RKO (cell line): Measurements from ENCODE around the gene MASP2.
"Not testable (repeated sequence)": the region's sequence is repeated elsewhere in the genome, so short reads cannot be mapped to it uniquely, and the experiment has no call there.

Experiments used
- DNase-seq: peaks from one replicate; pipeline ENCODE4 v3.0.0-alpha.2; 2016; ENCODE audit warnings: low spot score

The MASP2 gene

DNA sequence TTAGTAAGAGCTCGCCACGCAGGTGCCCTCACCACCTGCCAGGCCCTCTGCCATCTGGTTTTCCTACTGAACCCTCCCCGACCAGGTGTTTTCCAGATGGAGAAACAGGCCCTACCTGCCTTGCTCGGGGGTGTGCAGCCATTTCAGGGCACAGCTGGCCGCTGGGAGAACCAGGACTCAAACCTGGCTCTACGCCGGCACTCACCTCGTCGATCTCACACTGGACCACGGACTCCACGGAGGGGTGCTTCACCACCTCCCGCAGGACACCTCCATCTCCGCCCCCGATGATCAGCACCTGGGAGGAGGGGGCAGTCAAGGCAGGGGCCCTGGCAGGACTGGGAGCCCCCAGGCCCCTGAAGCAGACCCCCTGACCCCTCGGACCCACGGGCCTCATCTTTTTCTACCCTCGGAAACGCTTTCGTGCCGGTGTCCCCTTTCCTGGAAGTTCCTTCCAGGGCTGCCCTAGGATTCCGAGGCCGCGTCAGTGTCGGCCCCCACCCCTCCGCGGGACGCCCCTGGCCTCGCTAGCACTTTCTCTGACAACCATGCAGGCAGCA is 11.6 kb upstream of the MASP2 start:
- DNase-seq = no peak

DNA sequence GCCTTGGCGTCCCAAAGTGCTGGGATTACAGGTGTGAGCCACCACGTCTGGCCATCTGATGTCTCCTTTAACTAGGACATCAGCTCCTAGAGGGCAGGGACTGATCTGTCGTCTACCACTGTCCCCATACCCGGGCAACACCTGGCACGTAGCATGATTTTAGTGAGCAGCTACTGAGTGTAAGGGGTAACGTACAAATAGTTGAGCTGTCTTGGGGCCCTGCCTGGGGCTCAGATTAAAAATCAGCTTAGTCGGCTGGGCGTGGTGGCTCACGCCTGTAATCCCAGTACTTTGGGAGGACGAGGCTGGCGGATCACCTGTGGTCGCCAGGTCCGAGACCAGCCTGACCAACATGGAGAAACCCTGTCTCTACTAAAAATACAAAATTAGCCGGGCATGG is 11.0 kb upstream of the MASP2 start:
- DNase-seq = no peak

DNA sequence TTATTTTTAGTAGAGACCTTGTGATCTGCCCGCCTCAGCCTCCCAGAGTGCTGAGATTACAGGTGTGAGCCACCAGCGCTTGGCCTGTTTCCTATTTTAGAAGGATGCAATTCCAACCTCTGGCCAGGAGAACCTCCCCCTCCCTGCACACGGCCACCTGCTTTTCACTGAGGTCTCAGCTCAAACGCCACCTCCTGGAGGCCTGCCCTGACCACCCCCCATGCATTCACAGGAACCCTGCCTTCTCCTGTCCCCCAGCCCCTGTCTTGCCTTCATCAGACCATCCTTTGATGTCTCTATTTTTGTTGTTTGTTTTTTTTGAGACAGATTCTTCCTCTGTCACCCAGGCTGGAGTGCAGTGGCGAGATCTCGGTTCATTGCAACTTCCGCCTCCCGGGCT is 10.4 kb upstream of the MASP2 start:
- no peak for DNase-seq

GRCh38 chr1:11056504-11056903 is 9.5 kb upstream of the MASP2 start:
- no peak for DNase-seq

GRCh38 chr1:11055676-11056075 is 8.6 kb upstream of the MASP2 start:
- DNase-seq = no peak

GRCh38 chr1:11054666-11055065 is 7.6 kb upstream of the MASP2 start:
- DNase-seq = no peak

GRCh38 chr1:11054181-11054580 is 7.1 kb upstream of the MASP2 start:
- no peak for DNase-seq

GRCh38 chr1:11053758-11054137 is 6.7 kb upstream of the MASP2 start:
- peak; percentile 45 for DNase-seq

- no peak for DNase-seq
Measured at GRCh38 chr1:11052839-11053757, 6.1 kb upstream of the MASP2 start.

DNA sequence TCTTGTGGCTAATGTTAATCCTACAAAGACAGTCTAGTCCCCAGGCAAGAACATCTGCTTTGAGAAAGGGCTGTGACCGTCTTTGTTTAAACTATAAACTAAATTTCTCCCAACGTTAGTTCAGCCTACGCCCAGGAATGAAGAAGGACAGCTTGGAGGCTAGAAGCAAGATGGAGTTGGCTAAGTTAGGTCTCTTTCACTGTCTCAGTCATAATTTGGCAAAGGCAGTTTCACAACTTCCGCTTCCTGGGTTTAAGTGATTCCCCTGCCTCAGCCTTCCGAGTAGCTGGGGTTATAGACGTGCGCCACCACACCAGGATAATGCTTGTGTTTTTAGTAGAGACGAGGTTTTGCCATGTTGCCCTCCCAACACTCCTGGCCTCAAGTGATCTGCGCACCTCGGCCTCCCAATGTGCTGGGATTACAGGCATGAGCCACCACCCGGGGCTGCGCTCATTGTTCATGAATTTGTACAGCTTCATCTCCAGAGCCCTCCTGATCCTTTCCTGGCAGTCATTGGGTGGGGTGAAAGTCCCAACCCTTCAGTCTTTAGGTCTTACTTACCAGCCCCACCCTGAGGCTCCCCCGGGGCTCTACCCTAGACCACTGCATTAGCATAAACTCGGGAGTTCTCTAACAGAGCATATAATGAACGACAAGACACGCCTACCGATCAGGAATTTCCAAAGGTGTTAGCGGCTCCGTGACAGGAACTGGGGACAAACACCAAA is 4.9 kb upstream of the MASP2 start:
- DNase-seq = no peak

DNA sequence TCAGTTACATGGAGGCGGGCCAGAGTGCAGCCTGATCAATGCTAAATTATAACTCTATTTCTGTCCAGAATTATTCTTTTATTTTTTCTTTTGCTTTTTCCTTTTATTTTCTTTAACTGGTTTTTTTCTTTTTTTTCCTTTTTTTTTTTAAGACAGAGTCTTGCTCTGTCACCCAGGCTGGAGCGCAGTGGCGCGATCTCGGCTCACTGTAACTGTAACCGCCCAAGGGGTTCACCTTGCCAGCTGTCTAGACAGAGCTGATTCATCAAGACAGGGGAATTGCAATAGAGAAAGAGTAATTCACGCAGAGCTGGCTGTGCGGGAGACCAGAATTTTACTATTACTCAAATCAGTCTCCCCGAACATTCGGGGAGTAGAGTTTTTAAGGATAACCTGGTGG is 4.1 kb upstream of the MASP2 start:
- DNase-seq = not testable (repeated sequence)

GRCh38 chr1:11046270-11046566 is 821 bp downstream of the MASP2 start:
- no peak for DNase-seq

DNA sequence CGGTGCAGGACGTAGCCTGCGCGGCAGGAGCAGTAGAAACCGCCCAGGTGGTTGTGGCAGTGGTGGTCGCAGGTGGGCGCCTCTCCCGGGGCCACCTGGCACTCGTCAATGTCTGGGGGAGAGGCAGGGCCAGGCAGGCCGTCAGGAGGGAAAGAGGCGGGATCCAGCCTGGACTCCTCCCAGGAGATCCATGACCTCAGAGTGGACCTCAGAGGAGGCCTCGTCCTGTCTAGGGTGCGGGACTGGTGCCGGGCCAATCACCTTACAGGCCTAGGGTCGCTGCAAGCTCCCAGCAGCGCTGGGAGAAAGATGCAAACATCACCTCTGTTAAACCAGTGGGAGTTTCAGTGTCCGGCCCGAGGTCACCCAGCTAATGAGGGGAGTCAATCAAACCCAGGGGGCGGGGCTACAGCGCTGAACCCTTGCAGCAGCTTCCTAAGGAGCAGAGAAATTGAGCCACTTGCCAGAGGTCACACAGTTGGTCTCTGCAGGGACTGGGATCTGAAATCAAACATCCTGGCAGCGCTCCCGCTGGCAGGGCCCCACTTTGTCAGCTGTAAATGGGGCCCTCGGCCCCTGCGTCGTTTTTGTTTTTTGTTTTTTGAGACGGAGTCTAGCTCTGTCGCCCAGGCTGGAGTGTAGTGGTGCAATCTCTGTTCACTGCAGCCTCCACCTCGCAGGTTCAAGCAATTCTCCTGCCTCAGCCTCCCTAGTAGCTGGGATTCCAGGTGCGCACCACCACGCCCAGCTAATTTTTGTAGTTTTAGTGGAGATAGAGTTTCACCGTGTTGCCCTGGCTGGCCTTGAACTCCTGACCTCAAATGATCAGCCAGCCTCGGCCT is 1.4 kb downstream of the MASP2 start:
- DNase-seq = no peak

DNA sequence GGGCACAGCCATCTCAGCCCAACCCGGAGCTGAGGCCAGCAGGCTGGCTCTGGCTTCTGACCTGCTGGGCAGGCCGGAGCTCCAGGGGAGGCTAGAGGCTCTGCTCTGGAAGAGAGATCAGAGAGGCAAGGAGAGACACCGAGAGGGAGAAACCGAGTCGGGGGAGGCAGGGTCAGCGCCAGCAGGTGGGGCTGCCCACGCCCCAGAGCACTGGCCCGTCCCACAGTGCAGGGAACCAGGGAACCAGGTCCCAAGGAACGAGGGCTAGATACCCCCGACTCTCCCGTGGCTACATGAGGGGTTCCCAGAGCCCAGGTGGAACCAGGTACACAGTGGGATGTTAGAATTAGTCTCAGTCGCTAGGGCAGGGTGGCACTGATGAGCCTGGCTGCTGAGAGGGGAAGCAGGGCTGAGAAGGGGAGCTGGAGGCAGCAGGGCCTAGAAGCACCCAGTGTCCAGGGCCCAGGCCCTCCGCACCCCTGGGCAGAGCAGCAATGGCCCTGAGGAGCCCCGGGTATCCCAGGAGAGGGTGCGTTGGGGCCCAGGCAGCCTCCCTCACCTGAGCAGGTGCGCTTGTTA is 2.1 kb downstream of the MASP2 start:
- no peak for DNase-seq

GRCh38 chr1:11044086-11044848 is 2.8 kb downstream of the MASP2 start:
- no peak for DNase-seq

DNA sequence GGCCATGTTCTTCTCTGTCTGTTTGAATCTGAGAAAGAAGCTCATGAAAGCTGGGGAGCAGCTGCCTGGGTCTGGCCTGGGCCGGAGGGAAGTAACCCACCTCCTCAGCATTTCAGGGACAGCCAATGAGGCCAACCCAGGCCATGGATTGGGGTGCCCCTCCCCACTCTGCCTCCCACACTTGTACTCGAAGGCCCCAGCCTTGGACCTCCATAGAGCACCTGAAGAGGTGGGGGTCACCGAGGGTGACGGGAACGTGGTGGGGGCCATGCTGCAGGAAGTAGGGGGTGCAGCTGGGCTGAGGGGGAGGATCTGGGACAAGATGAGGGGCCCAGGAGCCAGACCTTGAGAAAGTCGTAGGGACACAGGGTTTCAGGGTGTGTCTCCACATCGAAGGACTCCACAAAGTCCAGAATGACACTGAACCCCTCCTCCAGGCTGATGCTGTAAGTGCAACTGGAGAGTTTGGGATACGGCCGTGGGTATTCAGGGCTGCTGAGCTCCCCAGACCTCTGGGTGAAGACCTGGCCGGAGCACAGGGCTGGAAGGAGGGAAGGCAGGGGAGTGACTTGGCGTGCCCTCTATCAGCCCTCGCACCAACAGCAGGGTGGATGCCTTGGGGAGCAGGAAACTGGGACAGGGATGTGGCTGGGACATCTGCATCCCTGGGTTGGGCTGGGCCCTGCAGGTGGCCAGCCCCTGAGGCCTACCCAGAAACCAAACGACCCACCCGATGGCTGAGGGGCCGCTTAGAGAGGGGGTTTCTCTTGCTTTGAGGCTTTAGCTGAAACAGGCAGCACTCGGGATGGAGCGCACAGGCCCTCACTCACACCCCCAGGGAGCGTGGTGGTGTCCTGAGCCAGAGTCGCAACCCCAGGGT is 3.8 kb downstream of the MASP2 start:
- DNase-seq = no peak

GRCh38 chr1:11042065-11042464 is 5.0 kb downstream of the MASP2 start:
- no peak for DNase-seq

GRCh38 chr1:11041048-11041447 is 6.0 kb downstream of the MASP2 start:
- DNase-seq = no peak

DNA sequence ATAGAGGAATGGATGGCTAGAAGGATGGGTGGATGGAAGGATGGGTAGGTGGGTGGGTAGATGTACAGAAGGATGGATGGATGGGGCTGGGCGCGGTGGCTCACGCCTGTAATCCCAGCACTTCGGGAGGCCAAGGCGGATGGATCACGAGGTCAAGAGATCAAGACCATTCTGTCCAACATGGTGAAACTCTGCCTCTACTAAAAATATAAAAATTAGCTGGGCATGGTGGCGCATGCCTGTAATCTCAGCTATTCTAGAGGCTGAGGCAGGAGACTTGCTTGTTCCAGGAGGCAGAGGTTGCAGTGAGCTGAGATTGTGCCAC is 7.0 kb downstream of the MASP2 start:
- DNase-seq = not testable (repeated sequence)

GRCh38 chr1:11039351-11040104 is 7.5 kb downstream of the MASP2 start:
- no peak for DNase-seq
